HG02610 (cell line): ENCODE data around the gene CPO.
"Not testable (repeated sequence)": the region's sequence is repeated elsewhere in the genome, so short reads cannot be mapped to it uniquely, and the experiment has no call there.

ENCODE experiments used
- ATAC-seq: cut with Tn5 transposase; IDR thresholded peaks from one replicate; pipeline ENCODE4 v1.9.1; 2021; ENCODE audit warnings: mild to moderate bottlenecking, moderate library complexity; ENCODE audit not compliant: unreplicated experiment

Gene CPO, protein sequence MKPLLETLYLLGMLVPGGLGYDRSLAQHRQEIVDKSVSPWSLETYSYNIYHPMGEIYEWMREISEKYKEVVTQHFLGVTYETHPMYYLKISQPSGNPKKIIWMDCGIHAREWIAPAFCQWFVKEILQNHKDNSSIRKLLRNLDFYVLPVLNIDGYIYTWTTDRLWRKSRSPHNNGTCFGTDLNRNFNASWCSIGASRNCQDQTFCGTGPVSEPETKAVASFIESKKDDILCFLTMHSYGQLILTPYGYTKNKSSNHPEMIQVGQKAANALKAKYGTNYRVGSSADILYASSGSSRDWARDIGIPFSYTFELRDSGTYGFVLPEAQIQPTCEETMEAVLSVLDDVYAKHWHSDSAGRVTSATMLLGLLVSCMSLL

GRCh38 chr2:206939340-206939739 lies at the start of gene CPO:
Gene CPO (plus strand): TSS chr2:206939518. CDS start chr2:206939600, 82 bp downstream.
- no peak for ATAC-seq

GRCh38 chr2:206890179-206890578 lies 49.1 kb upstream of the CPO start:
- no peak for ATAC-seq

GRCh38 chr2:206890926-206891325 lies 48.4 kb upstream of the CPO start:
- no peak for ATAC-seq

DNA sequence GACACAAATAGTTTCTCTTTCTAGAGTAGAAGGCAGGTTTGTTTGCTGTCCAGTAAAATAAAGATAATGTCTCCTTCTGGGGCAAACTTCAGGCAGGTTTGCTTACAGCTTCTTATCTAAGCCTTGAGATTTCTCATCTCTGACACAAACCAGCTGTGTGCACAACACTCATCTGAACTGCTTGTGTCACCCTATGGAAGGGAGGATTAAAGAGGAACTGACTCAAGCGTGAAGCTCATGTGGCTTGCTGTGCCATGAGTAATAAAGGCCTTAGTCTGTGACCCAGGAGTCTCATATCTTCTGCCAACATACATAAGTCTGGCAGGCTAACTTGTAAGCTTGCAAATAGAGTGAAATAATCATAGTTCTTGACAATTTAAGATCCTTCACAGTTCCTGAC lies 24.2 kb upstream of the CPO start:
- ATAC-seq, result peak; percentile 85

DNA sequence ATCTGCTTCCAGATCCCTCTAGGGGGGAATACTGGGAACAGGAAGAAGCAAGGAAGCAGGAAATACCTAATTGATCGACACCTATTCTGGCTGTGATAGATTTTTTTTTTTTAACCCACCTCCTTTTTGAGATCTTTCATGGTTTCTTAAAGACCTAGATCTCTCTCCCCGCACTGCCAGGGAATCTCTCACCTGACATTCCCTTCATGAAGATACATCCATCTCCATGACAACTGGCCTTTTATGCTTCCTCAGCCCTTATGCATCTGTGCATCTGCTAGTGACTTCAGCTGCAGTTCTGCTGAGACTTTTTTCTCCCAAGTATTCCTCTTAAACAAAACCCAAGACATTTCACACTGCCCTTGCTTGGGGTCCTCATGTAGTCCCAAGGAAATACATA lies 21.1 kb upstream of the CPO start:
- no peak for ATAC-seq

DNA sequence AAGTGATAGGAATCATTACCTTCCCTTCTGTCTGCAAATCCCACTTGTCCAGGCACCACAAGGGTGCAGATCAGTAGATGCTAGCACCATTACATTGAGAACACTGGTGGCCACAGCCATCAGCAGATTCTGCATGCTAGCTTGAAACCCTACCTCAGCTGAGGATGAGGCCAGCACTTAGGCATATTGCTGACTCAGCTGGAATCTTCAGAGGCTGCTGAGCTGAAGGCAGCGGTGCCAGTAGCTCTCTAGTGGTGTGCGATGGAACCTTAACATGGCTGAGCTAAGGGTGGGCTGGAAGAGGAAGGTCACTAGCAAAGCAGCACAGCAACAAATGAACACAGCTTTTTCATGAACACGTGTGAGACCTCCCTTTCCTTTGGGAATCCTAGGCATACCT lies 19.0 kb upstream of the CPO start:
- ATAC-seq, result no peak

DNA sequence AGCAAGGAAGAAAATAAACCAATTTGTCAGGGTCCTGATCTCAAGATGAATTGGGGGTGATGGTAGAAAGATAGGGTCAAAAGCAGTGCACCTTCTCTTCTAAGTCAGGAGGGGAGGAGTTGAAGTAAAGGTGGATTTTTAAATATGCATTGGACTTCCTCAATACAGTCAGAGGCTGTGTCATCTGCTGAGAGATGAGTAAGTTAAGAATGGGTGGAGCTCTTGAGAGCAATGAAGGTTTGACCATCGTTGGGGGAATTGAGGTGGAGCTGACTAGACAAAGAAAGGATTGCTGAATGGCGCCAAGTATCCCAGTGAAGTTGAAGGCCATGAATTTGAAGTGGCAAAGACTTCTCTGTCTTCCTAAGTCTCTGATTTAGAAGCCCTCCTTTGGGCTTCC lies 18.4 kb upstream of the CPO start:
- ATAC-seq, result no peak

- no peak for ATAC-seq
Measured at GRCh38 chr2:206921529-206921928, 17.8 kb upstream of the CPO start.

DNA sequence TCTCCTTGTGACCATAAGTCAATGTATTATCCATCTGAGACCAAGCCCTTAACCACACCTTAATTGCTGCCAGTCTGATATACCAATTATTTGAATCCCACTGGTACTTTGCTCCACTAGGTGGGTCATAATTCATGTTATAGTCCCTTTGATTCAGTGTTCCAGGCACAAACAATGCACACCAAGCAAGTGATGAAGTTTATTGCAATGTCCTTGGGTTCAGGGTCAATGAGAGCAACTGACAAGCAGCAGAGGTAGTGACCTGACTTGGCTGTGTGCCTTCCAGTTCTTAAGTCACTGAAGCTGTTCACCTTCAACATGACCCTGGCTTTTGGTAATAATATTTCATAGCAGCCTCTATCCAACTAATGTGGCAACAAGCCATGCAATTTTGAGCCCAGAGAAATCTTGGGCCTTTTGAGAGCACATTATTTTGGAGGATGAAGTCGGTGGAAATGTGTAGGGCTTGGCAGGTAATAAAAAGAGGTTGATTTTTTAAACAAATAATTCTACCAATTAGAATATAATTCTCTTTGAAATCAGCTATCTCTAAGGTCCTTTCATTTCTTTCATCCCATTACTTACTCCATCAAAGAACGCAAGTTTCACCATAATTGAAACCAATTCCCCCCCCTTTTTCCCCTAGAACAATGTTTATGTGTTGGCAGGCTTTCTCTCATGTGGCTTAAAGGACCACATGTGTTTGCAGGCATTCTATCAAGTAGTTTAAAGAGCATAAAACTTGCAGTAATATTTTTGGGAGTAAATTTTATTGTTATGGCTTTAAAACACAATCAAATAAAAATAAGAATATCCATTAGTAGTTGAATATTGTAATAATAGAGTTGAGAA lies 3.1 kb upstream of the CPO start:
- ATAC-seq, result no peak

GRCh38 chr2:206936843-206937230 lies 2.5 kb upstream of the CPO start:
- ATAC-seq, result no peak

DNA sequence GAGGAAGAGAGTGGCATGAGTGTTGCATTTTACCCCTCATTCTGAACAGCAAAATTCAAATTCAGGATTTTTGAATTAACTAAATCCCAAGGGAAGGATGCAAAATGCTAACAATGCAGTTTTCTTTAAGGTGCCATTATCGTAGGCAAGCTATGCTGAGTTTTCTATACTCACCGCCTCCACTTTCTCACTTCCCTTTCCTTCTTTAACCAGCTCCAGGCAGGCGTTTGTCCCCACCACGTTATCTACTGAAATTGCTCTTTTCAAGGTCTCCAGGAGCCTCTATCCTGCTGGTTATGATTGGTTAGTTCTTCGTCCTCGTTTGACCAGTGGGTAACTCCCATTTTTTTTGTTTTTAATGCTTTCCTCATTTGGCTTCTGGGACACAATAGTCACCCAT lies 1.8 kb upstream of the CPO start:
- peak; percentile 80 for ATAC-seq

DNA sequence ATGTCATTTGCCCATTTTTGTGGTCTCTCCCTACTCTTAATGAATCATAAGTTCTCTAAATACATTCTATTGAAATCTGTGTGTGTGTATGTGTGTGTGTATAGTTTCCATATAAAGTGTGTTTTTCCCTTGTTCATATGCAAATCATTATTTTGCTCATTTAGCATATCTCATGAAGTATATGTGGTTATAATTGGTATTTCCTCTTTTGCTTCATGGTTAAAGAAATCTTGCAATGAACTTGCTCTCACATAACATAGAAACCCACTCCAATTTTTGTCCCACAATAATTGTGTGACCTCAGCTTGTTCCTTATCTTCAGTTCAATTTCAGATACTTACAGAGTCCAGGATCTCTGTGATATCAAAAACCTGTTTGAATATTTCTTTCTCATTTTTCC lies 1.2 kb downstream of the CPO start:
- no peak for ATAC-seq

DNA sequence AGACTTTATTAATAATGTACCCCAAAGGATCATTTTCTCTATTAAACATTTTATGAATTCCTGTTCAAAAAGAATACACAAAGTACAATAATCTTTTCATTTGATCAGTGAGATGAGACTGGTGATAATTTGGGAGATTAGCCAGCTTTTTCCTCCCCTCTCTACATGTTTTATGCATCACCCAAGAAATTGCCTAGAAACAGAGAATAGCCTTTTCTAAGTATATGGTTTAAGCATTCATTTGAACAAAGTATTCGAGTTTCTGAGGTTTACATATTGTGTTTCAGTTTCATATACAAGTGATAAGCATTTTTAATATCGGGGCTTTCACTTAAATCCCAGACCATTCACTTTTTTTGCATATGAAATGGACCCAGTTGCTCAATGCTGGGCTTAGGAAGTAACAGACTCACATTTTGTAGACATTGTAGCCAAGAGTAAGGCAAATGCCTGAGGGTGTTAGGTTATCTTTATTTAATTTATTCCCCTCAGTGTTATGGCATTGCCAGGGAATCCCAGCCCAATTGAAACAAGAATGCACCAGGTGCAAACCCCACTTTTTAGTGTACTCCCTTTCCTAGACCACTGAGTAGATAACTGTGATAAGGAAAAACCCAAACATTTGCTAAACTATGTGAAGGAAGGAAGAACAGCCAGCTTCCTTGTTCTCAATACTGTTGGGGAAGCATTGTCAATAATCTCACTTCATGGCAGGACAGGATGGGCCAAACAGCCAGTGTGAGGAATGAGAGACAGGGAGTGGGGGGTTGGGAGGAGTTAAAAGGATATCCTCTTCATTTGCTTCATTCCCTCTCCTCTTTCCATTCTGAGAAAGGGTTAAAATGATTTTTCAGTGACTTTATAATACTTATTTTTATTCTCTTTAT lies 3.5 kb downstream of the CPO start:
- no peak for ATAC-seq

GRCh38 chr2:206953404-206953803 lies 14.1 kb downstream of the CPO start:
- not testable (repeated sequence) for ATAC-seq

DNA sequence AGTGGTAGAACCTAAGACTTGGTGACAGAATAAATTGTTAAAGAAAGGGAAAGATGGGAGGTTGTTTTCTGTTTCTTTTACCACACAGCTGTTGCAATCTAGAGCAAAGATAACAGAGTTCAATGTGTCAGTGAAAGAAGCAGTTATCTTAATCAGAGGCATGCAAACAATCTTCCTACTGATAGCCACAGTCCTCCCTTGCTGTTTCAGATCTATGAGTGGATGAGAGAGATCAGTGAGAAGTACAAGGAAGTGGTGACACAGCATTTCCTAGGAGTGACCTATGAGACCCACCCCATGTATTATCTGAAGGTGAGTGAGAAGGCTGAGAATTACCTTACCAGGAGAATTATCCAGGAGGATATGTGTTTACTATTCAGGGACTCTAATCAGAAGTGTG lies 15.9 kb downstream of the CPO start:
- no peak for ATAC-seq

DNA sequence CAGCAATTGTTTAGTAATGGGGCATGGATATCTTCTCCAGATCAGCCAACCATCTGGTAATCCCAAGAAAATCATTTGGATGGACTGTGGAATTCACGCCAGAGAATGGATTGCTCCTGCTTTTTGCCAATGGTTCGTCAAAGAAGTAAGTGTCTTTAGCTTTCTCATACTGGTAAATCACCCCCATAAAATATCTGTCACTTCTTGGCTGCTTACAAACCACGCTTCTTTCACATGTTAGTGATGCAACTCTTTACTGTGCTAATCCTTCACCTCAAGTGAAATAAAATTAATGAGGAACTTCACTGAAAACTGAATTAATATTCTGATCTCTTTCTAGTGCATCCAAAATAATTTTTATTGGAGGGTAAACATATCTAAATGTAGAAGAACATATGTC lies 18.9 kb downstream of the CPO start:
- ATAC-seq, result no peak

- no peak for ATAC-seq
Measured at GRCh38 chr2:206962966-206963365, 23.6 kb downstream of the CPO start.

GRCh38 chr2:206968134-206969086 lies 29.1 kb downstream of the CPO start:
- ATAC-seq, result no peak

- ATAC-seq, result no peak
Measured at GRCh38 chr2:206969192-206969591, 29.9 kb downstream of the CPO start.
